Measurements from ENCODE around the gene HOXC5. TPM values are rescaled to one million over a fixed set of nuclear protein-coding genes. Genes with fewer than 3 reads are reported as not detected.

The HOXC5 gene
- total RNA-seq, 1 experiment from 2014 or later, result 5.0 TPM

GRCh38 chr12:54022960-54023884, 9.6 kb upstream of the HOXC5 start:
- H3K4me3 ChIP-seq (ENCODE audit: low read depth in 2 of 2, low read length in 2 of 2), result peak overlapping the region; percentile 27 to 39
- no peaks in the 10 kb centered on the region for H3K36me3 ChIP-seq (ENCODE audit: control insufficient read depth, insufficient read depth, low read length)
- in situ Hi-C loops (cut with HindIII; ENCODE audit: low pct_unique_long_range_greater_than_20kb, low sequenced_read_pairs) (no loop called here), intact Hi-C loops (cut with micrococcal nuclease; ENCODE audit: unreplicated experiment) (no loop called here)
- H3K9me3 ChIP-seq (ENCODE audit: control insufficient read depth, insufficient read depth, low read depth, low read length), result no peaks in the 10 kb centered on the region
- peak overlapping the region; percentile 95 for H3K27ac ChIP-seq (ENCODE audit: low read length)
- POLR2A ChIA-PET, result no interaction called here
- peaks cover 82% of the 10 kb centered on the region for H3K4me1 ChIP-seq (ENCODE audit: control insufficient read depth, insufficient read depth, low read length)
- BruUV-seq (replicated peaks), result no TSS peak
- no peak for ATAC-seq
- no peaks in the 10 kb centered on the region for H3K27me3 ChIP-seq (ENCODE audit: control insufficient read depth, insufficient read depth, low read length)
- DNase-seq (ENCODE audit: low read depth, low spot score), result no peak
- no peak for TF ChIP-seq TCF7L2 (IDR thresholded peaks at IDR 0.05; ENCODE audit: low read depth, low read length)
- no peak for TF ChIP-seq SIN3A (IDR thresholded peaks at IDR 0.05; ENCODE audit: borderline replicate concordance, insufficient read depth, low read depth, low read length)
- TF ChIP-seq, protein P1, sequence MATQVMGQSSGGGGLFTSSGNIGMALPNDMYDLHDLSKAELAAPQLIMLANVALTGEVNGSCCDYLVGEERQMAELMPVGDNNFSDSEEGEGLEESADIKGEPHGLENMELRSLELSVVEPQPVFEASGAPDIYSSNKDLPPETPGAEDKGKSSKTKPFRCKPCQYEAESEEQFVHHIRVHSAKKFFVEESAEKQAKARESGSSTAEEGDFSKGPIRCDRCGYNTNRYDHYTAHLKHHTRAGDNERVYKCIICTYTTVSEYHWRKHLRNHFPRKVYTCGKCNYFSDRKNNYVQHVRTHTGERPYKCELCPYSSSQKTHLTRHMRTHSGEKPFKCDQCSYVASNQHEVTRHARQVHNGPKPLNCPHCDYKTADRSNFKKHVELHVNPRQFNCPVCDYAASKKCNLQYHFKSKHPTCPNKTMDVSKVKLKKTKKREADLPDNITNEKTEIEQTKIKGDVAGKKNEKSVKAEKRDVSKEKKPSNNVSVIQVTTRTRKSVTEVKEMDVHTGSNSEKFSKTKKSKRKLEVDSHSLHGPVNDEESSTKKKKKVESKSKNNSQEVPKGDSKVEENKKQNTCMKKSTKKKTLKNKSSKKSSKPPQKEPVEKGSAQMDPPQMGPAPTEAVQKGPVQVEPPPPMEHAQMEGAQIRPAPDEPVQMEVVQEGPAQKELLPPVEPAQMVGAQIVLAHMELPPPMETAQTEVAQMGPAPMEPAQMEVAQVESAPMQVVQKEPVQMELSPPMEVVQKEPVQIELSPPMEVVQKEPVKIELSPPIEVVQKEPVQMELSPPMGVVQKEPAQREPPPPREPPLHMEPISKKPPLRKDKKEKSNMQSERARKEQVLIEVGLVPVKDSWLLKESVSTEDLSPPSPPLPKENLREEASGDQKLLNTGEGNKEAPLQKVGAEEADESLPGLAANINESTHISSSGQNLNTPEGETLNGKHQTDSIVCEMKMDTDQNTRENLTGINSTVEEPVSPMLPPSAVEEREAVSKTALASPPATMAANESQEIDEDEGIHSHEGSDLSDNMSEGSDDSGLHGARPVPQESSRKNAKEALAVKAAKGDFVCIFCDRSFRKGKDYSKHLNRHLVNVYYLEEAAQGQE (IDR thresholded peaks at IDR 0.05; ENCODE audit: insufficient read depth in 1 of 2, low read depth in 2 of 2, low read length in 1 of 2), result no peak
- TF ChIP-seq, protein P2, sequence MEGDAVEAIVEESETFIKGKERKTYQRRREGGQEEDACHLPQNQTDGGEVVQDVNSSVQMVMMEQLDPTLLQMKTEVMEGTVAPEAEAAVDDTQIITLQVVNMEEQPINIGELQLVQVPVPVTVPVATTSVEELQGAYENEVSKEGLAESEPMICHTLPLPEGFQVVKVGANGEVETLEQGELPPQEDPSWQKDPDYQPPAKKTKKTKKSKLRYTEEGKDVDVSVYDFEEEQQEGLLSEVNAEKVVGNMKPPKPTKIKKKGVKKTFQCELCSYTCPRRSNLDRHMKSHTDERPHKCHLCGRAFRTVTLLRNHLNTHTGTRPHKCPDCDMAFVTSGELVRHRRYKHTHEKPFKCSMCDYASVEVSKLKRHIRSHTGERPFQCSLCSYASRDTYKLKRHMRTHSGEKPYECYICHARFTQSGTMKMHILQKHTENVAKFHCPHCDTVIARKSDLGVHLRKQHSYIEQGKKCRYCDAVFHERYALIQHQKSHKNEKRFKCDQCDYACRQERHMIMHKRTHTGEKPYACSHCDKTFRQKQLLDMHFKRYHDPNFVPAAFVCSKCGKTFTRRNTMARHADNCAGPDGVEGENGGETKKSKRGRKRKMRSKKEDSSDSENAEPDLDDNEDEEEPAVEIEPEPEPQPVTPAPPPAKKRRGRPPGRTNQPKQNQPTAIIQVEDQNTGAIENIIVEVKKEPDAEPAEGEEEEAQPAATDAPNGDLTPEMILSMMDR (IDR thresholded peaks at IDR 0.05), result no peak
- TF ChIP-seq POLR2AphosphoS5 (IDR thresholded peaks at IDR 0.05; ENCODE audit: low read depth, low read length), result no peak
- CTCF ChIA-PET, result interaction anchor here (0.5 to 1.1 kb wide), 4 partner anchors 9 to 169 kb away, joined by 3 to 8 read pairs (median 7); partner anchors contain the start of genes HOXC5 and HOXC9

GRCh38 chr12:54024127-54024526, 8.7 kb upstream of the HOXC5 start:
- ATAC-seq (peak; percentile 52), DNase-seq (ENCODE audit: low read depth, low spot score) (no peak)
- BruUV-seq (replicated peaks), result no TSS peak
- POLR2A ChIA-PET, result no interaction called here
- CTCF ChIA-PET, result interaction anchor here (0.7 to 1.1 kb wide), 3 partner anchors 8 to 168 kb away, joined by 3 to 8 read pairs (median 6); partner anchors contain the start of genes HOXC5 and HOXC9
- TF ChIP-seq, protein P2 (IDR thresholded peaks at IDR 0.05), result no peak
- TF ChIP-seq, protein P1 (IDR thresholded peaks at IDR 0.05; ENCODE audit: insufficient read depth in 1 of 2, low read depth in 2 of 2, low read length in 1 of 2), result no peak
- TF ChIP-seq SIN3A (IDR thresholded peaks at IDR 0.05; ENCODE audit: borderline replicate concordance, insufficient read depth, low read depth, low read length) (no peak), POLR2AphosphoS5 (IDR thresholded peaks at IDR 0.05; ENCODE audit: low read depth, low read length) (no peak), TCF7L2 (IDR thresholded peaks at IDR 0.05; ENCODE audit: low read depth, low read length) (no peak)
- Histone ChIP-seq H3K27ac (ENCODE audit: low read length) (peak overlapping the region; percentile 95), H3K27me3 (ENCODE audit: control insufficient read depth, insufficient read depth, low read length) (no peaks in the 10 kb centered on the region), H3K9me3 (ENCODE audit: control insufficient read depth, insufficient read depth, low read depth, low read length) (no peaks in the 10 kb centered on the region), H3K4me3 (ENCODE audit: low read depth in 2 of 2, low read length in 2 of 2) (peak overlapping the region; percentile 27 to 39), H3K36me3 (ENCODE audit: control insufficient read depth, insufficient read depth, low read length) (no peaks in the 10 kb centered on the region), H3K4me1 (ENCODE audit: control insufficient read depth, insufficient read depth, low read length) (peaks cover 91% of the 10 kb centered on the region)
- in situ Hi-C loops (cut with HindIII; ENCODE audit: low pct_unique_long_range_greater_than_20kb, low sequenced_read_pairs) (no loop called here), intact Hi-C loops (cut with micrococcal nuclease; ENCODE audit: unreplicated experiment) (no loop called here)

Measured in Panc1 (cell line).